Measurements from ENCODE around the gene VEZT. TPM values are rescaled to one million over a fixed set of nuclear protein-coding genes. Genes with fewer than 3 reads are reported as not detected.

Gene VEZT
- total and polyA plus RNA-seq, 10 of the 15 experiments (the other 5 are each of a cell fraction or from before 2014, with no cell fraction given): 32.8 to 134 (median 66.2) TPM

DNA sequence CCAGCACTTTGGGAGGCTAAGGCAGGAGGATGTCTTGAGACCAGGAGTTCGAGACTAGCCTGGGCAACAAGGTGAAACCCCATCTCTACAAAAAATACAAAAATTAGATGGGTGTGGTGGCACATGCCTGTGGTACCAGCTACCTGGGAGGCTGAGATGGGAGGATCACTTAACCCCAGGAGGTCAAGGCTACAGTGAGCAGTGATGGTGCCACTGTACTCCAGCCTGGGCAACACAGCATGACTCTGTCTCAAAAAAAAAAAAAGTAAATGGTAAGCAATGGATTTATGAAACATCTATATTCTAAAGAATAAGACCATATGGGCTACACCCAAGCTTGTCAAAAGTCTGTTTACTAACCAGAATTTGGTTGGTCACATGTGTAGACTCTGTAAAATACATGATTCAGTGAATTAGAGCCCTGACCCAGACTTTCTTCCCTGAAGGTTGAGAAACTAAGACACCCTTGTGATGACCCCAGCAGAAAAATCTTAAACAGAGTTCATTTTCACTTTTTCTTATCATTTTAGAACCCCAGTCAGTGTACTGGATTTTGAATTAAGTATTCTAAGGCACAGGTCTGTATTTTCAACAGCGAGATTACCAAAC, 12.5 kb upstream of the VEZT start:
- ChIA-PET RAD21 (ENCODE audit: unreplicated experiment) (interaction anchor here (1.0 kb wide), 1 partner anchor 12 kb away, joined by 4 read pairs; the partner anchor contains the start of genes FGD6 and VEZT), CTCF (interaction anchor here (0.8 to 1.7 kb wide), 2 partner anchors 9 to 12 kb away, joined by 3 read pairs; partner anchors contain the start of genes FGD6 and VEZT), SMC1A (ENCODE audit: uncharacterized antibody, unreplicated experiment) (interaction anchor here (0.6 to 2.3 kb wide), 4 partner anchors 17 to 655 kb away, joined by 3 to 5 read pairs (median 4); no protein-coding TSS in a partner anchor), POLR2A (interaction anchor here (0.6 to 1.7 kb wide), 4 partner anchors 9 to 57 kb away, joined by 3 to 5 read pairs (median 3); no protein-coding TSS in a partner anchor)
- intact Hi-C loops (cut with micrococcal nuclease; ENCODE audit: unreplicated experiment): no loop called here
- Histone ChIP-seq H4K20me1 (ENCODE audit: control insufficient read depth, insufficient read depth) (no peaks in the 10 kb centered on the region), H3K4me1 (ENCODE audit: control insufficient read depth, insufficient read depth, low read length) (peaks cover 35% of the 10 kb centered on the region), H3K79me2 (ENCODE audit: control insufficient read depth, insufficient read depth, low read length) (peaks cover 5% of the 10 kb centered on the region), H3K4me2 (ENCODE audit: control insufficient read depth, insufficient read depth) (peak overlapping the region; percentile 4; the same call in 1 of the 2 replicates), H3K36me3 (ENCODE audit: control insufficient read depth in 2 of 2, insufficient read depth in 2 of 2, low read length in 1 of 2) (no peaks in the 10 kb centered on the region), H3K27ac (ENCODE audit: control insufficient read depth, insufficient read depth) (peak overlapping the region; percentile 50), H3K4me3 (no peak overlapping the region), H2AFZ (ENCODE audit: control insufficient read depth, low read depth, low read length) (peak overlapping the region; percentile 44; the same call in 1 of the 2 replicates), H3K9me3 (replicated peaks; ENCODE audit: control insufficient read depth, insufficient read depth, low read length) (no peaks in the 10 kb centered on the region), H3K9ac (ENCODE audit: control insufficient read depth, insufficient read depth, low read length) (peak overlapping the region; percentile 14; the same call in 1 of the 2 replicates), H3K27me3 (replicated peaks in 1 of 2; ENCODE audit: control insufficient read depth in 2 of 2, insufficient read depth in 2 of 2, low read length in 1 of 2) (no peaks in the 10 kb centered on the region)
- no TSS peak for BruUV-seq (replicated peaks)
- DNase-seq (ENCODE audit: low read depth, low spot score) (no peak), ATAC-seq (no peak), FAIRE-seq (no peak)
- TF ChIP-seq SPI1 (IDR thresholded peaks at IDR 0.05; ENCODE audit: borderline replicate concordance, insufficient read depth, low read depth, low read length) (no peak), IKZF1 (conservative IDR thresholded peaks at IDR 0.05) (no peak), MEF2B (IDR thresholded peaks at IDR 0.05; ENCODE audit: partially characterized antibody, poor library complexity, severe bottlenecking) (no peak), MTA3 (IDR thresholded peaks at IDR 0.05; ENCODE audit: borderline replicate concordance, low read length) (no peak), GABPA (IDR thresholded peaks at IDR 0.05; ENCODE audit: low read depth) (no peak), EED (IDR thresholded peaks at IDR 0.05; ENCODE audit: low read depth) (no peak), EZH2 (IDR thresholded peaks at IDR 0.05; ENCODE audit: borderline replicate concordance, control insufficient read depth, low read depth, low read length) (no peak), FOXM1 (IDR thresholded peaks at IDR 0.05; ENCODE audit: low read depth, low read length) (no peak), RB1 (IDR thresholded peaks at IDR 0.05; ENCODE audit: borderline replicate concordance) (no peak), HDAC6 (IDR thresholded peaks at IDR 0.05; ENCODE audit: unreplicated experiment) (no peak), KDM1A (IDR thresholded peaks at IDR 0.05; ENCODE audit: borderline replicate concordance) (no peak), PAX5 (IDR thresholded peaks at IDR 0.05; ENCODE audit: borderline replicate concordance, low read depth, low read length) (no peak), SREBF2 (IDR thresholded peaks at IDR 0.05; ENCODE audit: low read length) (no peak), EP300 (IDR thresholded peaks at IDR 0.05; ENCODE audit: borderline replicate concordance in 1 of 2, control insufficient read depth in 1 of 2, low read depth in 2 of 2, low read length in 2 of 2) (no peak)
- TF ChIP-seq, protein P1, sequence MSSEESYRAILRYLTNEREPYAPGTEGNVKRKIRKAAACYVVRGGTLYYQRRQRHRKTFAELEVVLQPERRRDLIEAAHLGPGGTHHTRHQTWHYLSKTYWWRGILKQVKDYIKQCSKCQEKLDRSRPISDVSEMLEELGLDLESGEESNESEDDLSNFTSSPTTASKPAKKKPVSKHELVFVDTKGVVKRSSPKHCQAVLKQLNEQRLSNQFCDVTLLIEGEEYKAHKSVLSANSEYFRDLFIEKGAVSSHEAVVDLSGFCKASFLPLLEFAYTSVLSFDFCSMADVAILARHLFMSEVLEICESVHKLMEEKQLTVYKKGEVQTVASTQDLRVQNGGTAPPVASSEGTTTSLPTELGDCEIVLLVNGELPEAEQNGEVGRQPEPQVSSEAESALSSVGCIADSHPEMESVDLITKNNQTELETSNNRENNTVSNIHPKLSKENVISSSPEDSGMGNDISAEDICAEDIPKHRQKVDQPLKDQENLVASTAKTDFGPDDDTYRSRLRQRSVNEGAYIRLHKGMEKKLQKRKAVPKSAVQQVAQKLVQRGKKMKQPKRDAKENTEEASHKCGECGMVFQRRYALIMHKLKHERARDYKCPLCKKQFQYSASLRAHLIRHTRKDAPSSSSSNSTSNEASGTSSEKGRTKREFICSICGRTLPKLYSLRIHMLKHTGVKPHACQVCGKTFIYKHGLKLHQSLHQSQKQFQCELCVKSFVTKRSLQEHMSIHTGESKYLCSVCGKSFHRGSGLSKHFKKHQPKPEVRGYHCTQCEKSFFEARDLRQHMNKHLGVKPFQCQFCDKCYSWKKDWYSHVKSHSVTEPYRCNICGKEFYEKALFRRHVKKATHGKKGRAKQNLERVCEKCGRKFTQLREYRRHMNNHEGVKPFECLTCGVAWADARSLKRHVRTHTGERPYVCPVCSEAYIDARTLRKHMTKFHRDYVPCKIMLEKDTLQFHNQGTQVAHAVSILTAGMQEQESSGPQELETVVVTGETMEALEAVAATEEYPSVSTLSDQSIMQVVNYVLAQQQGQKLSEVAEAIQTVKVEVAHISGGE (CRISPR knock-in tag; IDR thresholded peaks at IDR 0.05): no peak
- WGBS (ENCODE audit: insufficient coverage, insufficient replicate concordance, low lambda C conversion rate, missing lambda C conversion rate): 72% methylated on average over 2 of the region's 2 CpGs
- in situ Hi-C loops (cut with MboI): no loop called here
